ENCODE data around the gene RASL12. TPM values are rescaled to one million over a fixed set of nuclear protein-coding genes. Genes with fewer than 3 reads are reported as not detected.
A peak's percentile ranks its signal among the peaks of the same experiment; 100 is the strongest.

Gene RASL12
- total RNA-seq, 1 donor: 0.36 TPM

DNA sequence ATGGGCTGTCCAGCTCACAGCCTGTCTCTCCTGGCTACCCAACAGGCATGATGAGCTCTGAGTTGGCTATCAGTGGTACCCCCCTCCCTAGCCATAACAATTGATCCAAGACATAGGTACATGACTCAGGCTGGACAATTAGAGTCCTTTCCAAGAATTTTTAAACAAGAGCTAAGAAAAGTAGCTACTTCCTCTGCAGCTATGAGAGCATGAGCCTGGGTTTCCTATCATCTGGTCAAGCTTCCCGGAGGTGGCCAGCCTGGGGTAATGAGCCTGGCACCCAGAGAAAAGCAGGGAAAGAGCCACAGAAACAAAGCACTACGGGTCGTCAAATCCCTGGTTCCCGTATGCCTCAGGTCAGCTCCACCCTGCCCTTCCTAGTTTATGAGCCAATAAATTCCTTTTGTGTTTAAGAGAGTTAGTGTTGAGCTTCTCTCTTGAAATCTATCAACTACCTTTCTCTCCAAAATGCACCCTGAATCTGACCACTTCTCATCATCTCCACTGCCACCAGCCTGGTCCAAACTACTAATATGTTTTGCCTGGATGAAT, 24.9 kb downstream of the RASL12 start:
- Histone ChIP-seq H3K27me3 (ENCODE audit: insufficient read depth, low read length) (no peaks in the 10 kb centered on the region), H3K36me3 (ENCODE audit: insufficient read depth, low read length) (no peaks in the 10 kb centered on the region), H3K4me3 (ENCODE audit: insufficient read depth, low read length) (no peak overlapping the region), H3K4me2 (ENCODE audit: insufficient read depth, low read length) (no peak overlapping the region), H4K20me1 (ENCODE audit: insufficient read depth, low read length) (no peaks in the 10 kb centered on the region), H3K4me1 (ENCODE audit: insufficient read depth, low read length) (peaks cover 17% of the 10 kb centered on the region), H3K9me3 (ENCODE audit: low read depth, low read length) (no peaks in the 10 kb centered on the region), H3K79me2 (ENCODE audit: insufficient read depth, low read length) (no peaks in the 10 kb centered on the region), H2AFZ (ENCODE audit: low read length) (no peak overlapping the region), H3K27ac (ENCODE audit: low read depth, low read length) (no peak overlapping the region)
- no peak for DNase-seq (ENCODE audit: insufficient read length, low spot score, missing footprints)
- TF ChIP-seq, protein P1, sequence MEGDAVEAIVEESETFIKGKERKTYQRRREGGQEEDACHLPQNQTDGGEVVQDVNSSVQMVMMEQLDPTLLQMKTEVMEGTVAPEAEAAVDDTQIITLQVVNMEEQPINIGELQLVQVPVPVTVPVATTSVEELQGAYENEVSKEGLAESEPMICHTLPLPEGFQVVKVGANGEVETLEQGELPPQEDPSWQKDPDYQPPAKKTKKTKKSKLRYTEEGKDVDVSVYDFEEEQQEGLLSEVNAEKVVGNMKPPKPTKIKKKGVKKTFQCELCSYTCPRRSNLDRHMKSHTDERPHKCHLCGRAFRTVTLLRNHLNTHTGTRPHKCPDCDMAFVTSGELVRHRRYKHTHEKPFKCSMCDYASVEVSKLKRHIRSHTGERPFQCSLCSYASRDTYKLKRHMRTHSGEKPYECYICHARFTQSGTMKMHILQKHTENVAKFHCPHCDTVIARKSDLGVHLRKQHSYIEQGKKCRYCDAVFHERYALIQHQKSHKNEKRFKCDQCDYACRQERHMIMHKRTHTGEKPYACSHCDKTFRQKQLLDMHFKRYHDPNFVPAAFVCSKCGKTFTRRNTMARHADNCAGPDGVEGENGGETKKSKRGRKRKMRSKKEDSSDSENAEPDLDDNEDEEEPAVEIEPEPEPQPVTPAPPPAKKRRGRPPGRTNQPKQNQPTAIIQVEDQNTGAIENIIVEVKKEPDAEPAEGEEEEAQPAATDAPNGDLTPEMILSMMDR (IDR thresholded peaks at IDR 0.05; ENCODE audit: extremely low read depth, low read depth, low read length): no peak

DNA sequence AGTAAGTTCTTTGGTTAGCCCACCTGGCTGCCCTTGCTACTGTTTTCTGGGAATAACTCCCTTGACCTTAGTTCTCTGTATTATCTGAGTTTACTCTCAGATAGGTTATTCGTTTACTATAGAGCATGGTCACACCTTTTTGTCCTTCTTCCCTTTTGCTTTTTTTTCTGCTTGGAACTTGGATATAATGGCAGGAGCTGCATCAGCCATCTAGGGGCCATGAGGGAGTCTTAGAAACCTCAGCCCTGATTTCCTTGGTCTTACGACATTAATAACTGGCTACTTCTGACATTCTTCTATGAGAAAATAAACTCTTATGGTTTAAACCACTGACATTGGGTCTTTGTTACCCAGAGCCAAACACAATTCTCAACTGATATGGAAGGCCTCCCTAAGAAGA, 26.0 kb downstream of the RASL12 start:
- no peaks in the 10 kb centered on the region for H4K20me1 ChIP-seq (ENCODE audit: insufficient read depth, low read length)
- no peaks in the 10 kb centered on the region for H3K9me3 ChIP-seq (ENCODE audit: low read depth, low read length)
- H3K36me3 ChIP-seq (ENCODE audit: insufficient read depth, low read length): no peaks in the 10 kb centered on the region
- no peak overlapping the region for H3K4me3 ChIP-seq (ENCODE audit: insufficient read depth, low read length)
- no peak overlapping the region for H3K27ac ChIP-seq (ENCODE audit: low read depth, low read length)
- TF ChIP-seq, protein P1 (IDR thresholded peaks at IDR 0.05; ENCODE audit: extremely low read depth, low read depth, low read length): no peak
- H3K4me1 ChIP-seq (ENCODE audit: insufficient read depth, low read length): peaks cover 17% of the 10 kb centered on the region
- H3K27me3 ChIP-seq (ENCODE audit: insufficient read depth, low read length): no peaks in the 10 kb centered on the region
- no peak overlapping the region for H3K4me2 ChIP-seq (ENCODE audit: insufficient read depth, low read length)
- H2AFZ ChIP-seq (ENCODE audit: low read length): no peak overlapping the region
- DNase-seq (ENCODE audit: insufficient read length, low spot score, missing footprints): peak; percentile 15
- H3K79me2 ChIP-seq (ENCODE audit: insufficient read depth, low read length): no peaks in the 10 kb centered on the region

DNA sequence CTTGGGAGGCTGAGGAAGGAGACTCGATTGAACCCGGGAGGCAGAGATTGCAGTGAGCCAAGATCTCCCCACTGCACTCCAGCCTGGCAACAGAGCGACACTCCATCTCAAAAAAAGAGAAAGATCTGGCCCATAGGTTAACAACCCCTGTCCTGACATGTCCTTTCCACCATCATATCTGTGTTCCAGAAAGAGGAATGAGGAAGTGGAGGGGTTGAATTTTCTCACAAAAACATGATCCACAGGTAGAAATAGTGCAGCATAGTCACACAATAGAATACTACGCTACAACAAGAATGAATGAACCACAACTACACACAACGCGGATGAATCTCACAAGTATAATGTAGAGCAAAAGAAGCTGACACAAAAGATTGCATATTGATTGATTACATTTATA, 27.3 kb downstream of the RASL12 start:
- TF ChIP-seq, protein P1 (IDR thresholded peaks at IDR 0.05; ENCODE audit: extremely low read depth, low read depth, low read length): no peak
- H3K9me3 ChIP-seq (ENCODE audit: low read depth, low read length): no peaks in the 10 kb centered on the region

DNA sequence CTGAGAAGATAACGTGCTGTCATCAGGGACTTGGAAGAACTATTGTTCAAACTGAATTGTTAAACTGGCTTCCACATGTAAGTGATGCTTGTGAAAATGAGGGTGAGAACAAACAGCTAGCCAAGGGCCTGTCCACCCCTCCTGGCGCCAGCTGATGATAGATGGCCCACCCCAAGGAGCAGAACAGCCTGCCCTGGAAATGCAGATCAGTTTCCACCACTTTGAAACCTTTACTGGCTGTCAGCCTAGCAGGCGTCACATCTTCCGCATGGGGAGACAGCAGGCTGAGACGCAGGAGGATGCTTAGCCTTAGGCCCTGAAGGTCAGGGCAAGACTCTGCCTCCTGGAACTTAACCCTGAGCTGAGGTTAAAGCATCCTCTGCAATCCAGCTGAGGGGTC, 29.0 kb downstream of the RASL12 start:
- H3K4me1 ChIP-seq (ENCODE audit: insufficient read depth, low read length): peaks cover 5% of the 10 kb centered on the region
- no peaks in the 10 kb centered on the region for H3K9me3 ChIP-seq (ENCODE audit: low read depth, low read length)
- no peak overlapping the region for H3K4me2 ChIP-seq (ENCODE audit: insufficient read depth, low read length)
- H3K27me3 ChIP-seq (ENCODE audit: insufficient read depth, low read length): no peaks in the 10 kb centered on the region
- no peak overlapping the region for H3K27ac ChIP-seq (ENCODE audit: low read depth, low read length)
- no peaks in the 10 kb centered on the region for H3K79me2 ChIP-seq (ENCODE audit: insufficient read depth, low read length)
- H3K4me3 ChIP-seq (ENCODE audit: insufficient read depth, low read length): no peak overlapping the region
- no peak overlapping the region for H2AFZ ChIP-seq (ENCODE audit: low read length)
- TF ChIP-seq, protein P1 (IDR thresholded peaks at IDR 0.05; ENCODE audit: extremely low read depth, low read depth, low read length): no peak
- peak; percentile 31 for DNase-seq (ENCODE audit: insufficient read length, low spot score, missing footprints)
- H4K20me1 ChIP-seq (ENCODE audit: insufficient read depth, low read length): no peaks in the 10 kb centered on the region
- H3K36me3 ChIP-seq (ENCODE audit: insufficient read depth, low read length): no peaks in the 10 kb centered on the region

More for the DNA sequence above, 27.3 kb downstream of the RASL12 start:
- Histone ChIP-seq H3K27ac (ENCODE audit: low read depth, low read length) (no peak overlapping the region), H3K27me3 (ENCODE audit: insufficient read depth, low read length) (no peaks in the 10 kb centered on the region), H3K36me3 (ENCODE audit: insufficient read depth, low read length) (no peaks in the 10 kb centered on the region), H3K79me2 (ENCODE audit: insufficient read depth, low read length) (no peaks in the 10 kb centered on the region), H4K20me1 (ENCODE audit: insufficient read depth, low read length) (no peaks in the 10 kb centered on the region), H2AFZ (ENCODE audit: low read length) (no peak overlapping the region), H3K4me2 (ENCODE audit: insufficient read depth, low read length) (no peak overlapping the region), H3K4me1 (ENCODE audit: insufficient read depth, low read length) (peaks cover 17% of the 10 kb centered on the region), H3K4me3 (ENCODE audit: insufficient read depth, low read length) (no peak overlapping the region)
- DNase-seq (ENCODE audit: insufficient read length, low spot score, missing footprints): no peak
